HUDEP-2 (cell line): Measurements from ENCODE around the gene RSPH9.

Source experiments
- DNase-seq, 76 experiments: peaks; one replicate each; lab custom pipeline; 2025; ENCODE audit not compliant: unreplicated experiment in 76 of 76; lab: John Stamatoyannopoulos, UW

RSPH9 gene

GRCh38 chr6:43707767-43708166 is 62.9 kb downstream of the RSPH9 start:
- no peak for DNase-seq

GRCh38 chr6:43708860-43709653 is 64.2 kb downstream of the RSPH9 start:
- DNase-seq, result no peak

- DNase-seq, result no peak
Observed at GRCh38 chr6:43709654-43710303, 64.9 kb downstream of the RSPH9 start.

GRCh38 chr6:43710576-43710975 is 65.7 kb downstream of the RSPH9 start:
- no peak for DNase-seq

- DNase-seq, result no peak
Observed at GRCh38 chr6:43712579-43712978, 67.7 kb downstream of the RSPH9 start.

- DNase-seq, result no peak
Observed at GRCh38 chr6:43713643-43714310, 68.9 kb downstream of the RSPH9 start.

GRCh38 chr6:43714311-43715055 is 69.6 kb downstream of the RSPH9 start:
- DNase-seq, result no peak

- no peak for DNase-seq
Observed at GRCh38 chr6:43715056-43715788, 70.4 kb downstream of the RSPH9 start.

- no peak for DNase-seq
Observed at GRCh38 chr6:43716099-43716498, 71.3 kb downstream of the RSPH9 start.

GRCh38 chr6:43717389-43717788 is 72.6 kb downstream of the RSPH9 start:
- no peak for DNase-seq

- no peak for DNase-seq
Observed at GRCh38 chr6:43717822-43718221, 73.0 kb downstream of the RSPH9 start.

- no peak for DNase-seq
Observed at GRCh38 chr6:43718387-43719105, 73.7 kb downstream of the RSPH9 start.

GRCh38 chr6:43719511-43719910 is 74.7 kb downstream of the RSPH9 start:
- DNase-seq, result no peak

- DNase-seq, result no peak
Observed at GRCh38 chr6:43720999-43721398, 76.2 kb downstream of the RSPH9 start.
